ENCODE measurements around the gene CARD11. TPM values are rescaled to one million over a fixed set of nuclear protein-coding genes. Genes with fewer than 3 reads are reported as not detected.

Gene CARD11
- total RNA-seq, 1 donor from 2014 or later, result 1.4 TPM

DNA sequence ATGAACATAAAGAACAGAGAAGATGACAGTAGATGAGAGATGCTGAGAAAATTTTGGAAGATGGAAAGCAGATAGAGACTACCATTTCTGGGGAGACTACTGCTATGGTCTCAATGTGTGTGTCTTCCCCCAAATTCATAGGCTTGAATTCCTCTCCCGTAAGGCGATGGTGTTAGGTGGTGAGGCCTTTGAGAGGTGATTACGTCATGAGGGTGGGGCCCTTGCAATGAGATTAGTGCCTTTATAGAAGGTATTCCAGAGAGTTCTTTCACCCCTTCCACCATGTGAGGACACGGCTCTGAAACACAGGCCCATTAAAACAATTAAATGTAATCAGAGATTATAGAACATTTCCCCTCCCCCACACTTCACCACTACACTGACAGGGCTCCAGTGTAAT lies 23.9 kb downstream of the CARD11 start:
- H3K4me1 Mint-ChIP-seq (ENCODE audit: low read depth, unreplicated experiment), result no peaks in the 10 kb centered on the region
- H3K27me3 Mint-ChIP-seq (ENCODE audit: unreplicated experiment), result no peaks in the 10 kb centered on the region
- H3K27ac Mint-ChIP-seq (ENCODE audit: unreplicated experiment), result no peak overlapping the region
- H3K4me3 Mint-ChIP-seq (ENCODE audit: unreplicated experiment), result no peak overlapping the region
- H3K36me3 Mint-ChIP-seq (ENCODE audit: unreplicated experiment), result peaks cover 29% of the 10 kb centered on the region
- TF ChIP-seq, protein P1, sequence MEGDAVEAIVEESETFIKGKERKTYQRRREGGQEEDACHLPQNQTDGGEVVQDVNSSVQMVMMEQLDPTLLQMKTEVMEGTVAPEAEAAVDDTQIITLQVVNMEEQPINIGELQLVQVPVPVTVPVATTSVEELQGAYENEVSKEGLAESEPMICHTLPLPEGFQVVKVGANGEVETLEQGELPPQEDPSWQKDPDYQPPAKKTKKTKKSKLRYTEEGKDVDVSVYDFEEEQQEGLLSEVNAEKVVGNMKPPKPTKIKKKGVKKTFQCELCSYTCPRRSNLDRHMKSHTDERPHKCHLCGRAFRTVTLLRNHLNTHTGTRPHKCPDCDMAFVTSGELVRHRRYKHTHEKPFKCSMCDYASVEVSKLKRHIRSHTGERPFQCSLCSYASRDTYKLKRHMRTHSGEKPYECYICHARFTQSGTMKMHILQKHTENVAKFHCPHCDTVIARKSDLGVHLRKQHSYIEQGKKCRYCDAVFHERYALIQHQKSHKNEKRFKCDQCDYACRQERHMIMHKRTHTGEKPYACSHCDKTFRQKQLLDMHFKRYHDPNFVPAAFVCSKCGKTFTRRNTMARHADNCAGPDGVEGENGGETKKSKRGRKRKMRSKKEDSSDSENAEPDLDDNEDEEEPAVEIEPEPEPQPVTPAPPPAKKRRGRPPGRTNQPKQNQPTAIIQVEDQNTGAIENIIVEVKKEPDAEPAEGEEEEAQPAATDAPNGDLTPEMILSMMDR (IDR thresholded peaks at IDR 0.05; ENCODE audit: partially characterized antibody, unreplicated experiment), result no peak
- no peak for DNase-seq
- H3K9me3 Mint-ChIP-seq (ENCODE audit: unreplicated experiment), result peaks cover 3% of the 10 kb centered on the region

DNA sequence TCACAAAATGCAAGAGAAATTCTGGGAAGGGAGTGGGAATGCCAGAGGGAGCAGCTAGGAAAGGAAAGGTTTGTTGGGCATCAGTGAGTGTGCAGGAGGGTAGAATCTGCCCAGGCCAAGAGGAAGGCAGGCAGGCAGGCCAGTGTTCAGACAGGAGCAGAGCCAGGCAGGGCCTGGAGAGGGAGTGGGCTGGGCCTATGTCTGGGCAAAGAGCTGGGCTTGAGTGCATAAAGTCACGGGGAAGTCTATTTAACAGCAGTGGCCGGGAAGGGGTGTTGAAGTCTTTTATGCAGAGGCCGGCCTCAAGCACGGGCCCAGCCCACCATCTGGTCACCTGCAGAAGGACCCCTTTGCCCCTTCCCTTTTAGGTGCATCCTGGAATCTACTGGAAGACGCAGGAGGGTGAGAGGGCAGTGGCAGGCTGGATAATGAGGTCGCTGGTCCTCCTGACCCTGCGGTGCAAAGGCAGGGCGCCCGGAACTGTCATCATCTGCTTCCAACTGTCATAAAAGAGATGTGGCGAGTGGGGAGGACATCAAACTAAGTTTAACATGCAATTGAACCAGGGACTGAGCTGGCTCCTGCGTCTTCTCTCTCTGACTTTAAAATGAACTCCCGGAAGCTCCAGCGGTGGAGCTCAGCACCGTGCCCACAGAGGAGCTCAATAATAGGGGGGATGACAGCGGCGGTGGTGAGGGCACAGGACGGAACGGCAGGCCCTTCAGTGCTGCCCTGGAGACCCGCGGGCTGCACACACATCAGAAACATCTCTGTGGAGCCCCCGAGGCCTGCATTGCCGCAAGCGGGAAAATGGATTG lies 29.5 kb downstream of the CARD11 start:
- Mint-ChIP-seq H3K4me3 (ENCODE audit: unreplicated experiment) (no peak overlapping the region), H3K27me3 (ENCODE audit: unreplicated experiment) (peaks cover 4% of the 10 kb centered on the region), H3K4me1 (ENCODE audit: low read depth, unreplicated experiment) (no peaks in the 10 kb centered on the region), H3K27ac (ENCODE audit: unreplicated experiment) (no peak overlapping the region), H3K9me3 (ENCODE audit: unreplicated experiment) (peaks cover 9% of the 10 kb centered on the region), H3K36me3 (ENCODE audit: unreplicated experiment) (peaks cover 2% of the 10 kb centered on the region)
- TF ChIP-seq, protein P1 (IDR thresholded peaks at IDR 0.05; ENCODE audit: partially characterized antibody, unreplicated experiment), result no peak
- DNase-seq, result no peak

DNA sequence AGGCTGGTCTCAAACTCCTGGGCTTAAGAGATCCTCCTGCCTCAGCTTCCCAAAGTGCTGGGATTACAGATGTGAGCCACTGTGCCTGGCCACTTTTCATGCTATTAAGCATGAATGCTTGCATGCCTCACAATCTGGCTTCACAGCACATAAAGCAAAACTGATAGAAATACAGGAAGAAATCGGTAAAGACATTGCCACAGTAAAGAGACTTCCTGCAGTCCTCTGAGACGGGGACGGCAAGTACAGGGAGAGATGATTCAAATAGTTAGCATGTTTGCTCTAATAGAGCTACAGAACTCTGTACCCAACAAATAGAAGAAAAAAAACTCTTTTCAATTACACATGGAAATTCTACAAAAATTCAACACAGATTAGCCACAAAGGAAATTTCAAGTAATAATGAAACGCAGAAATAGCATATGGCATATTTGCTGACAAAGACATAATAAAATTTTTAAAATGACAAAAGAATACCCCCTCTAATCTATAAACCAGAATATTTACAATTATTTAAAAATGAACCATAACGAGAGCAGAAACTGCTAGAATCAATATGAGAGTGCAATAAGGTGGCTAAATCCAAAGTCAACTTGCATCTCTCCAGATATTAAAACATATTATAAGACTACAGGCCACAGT lies 32.3 kb downstream of the CARD11 start:
- TF ChIP-seq, protein P1 (IDR thresholded peaks at IDR 0.05; ENCODE audit: partially characterized antibody, unreplicated experiment), result no peak

DNA sequence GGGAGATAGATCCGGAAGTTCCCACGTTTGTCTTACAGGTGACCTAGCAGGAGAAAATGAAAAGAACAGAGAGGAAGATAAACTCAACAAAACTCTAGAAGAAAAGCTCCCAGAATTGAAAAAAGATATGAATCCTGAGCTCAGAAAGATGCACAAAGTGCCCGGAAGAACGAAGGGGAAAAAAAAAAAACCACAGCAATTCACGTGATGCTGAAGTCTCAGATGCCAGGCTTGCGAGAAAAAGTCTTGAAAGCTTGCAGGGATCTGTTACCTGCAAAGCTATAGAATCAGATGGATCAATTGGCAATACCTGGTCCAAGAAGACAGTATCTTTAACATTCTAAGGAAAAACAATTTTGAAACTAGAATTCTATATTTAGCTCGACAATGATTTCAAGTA lies 33.5 kb downstream of the CARD11 start:
- no peak overlapping the region for H3K4me3 Mint-ChIP-seq (ENCODE audit: unreplicated experiment)
- H3K27me3 Mint-ChIP-seq (ENCODE audit: unreplicated experiment), result peaks cover 7% of the 10 kb centered on the region
- no peaks in the 10 kb centered on the region for H3K4me1 Mint-ChIP-seq (ENCODE audit: low read depth, unreplicated experiment)
- DNase-seq, result no peak
- H3K36me3 Mint-ChIP-seq (ENCODE audit: unreplicated experiment), result peaks cover 8% of the 10 kb centered on the region
- TF ChIP-seq, protein P1 (IDR thresholded peaks at IDR 0.05; ENCODE audit: partially characterized antibody, unreplicated experiment), result no peak
- peak overlapping the region; percentile 36 for H3K27ac Mint-ChIP-seq (ENCODE audit: unreplicated experiment)
- H3K9me3 Mint-ChIP-seq (ENCODE audit: unreplicated experiment), result peaks cover 13% of the 10 kb centered on the region

More for the DNA sequence above, 32.3 kb downstream of the CARD11 start:
- Mint-ChIP-seq H3K27ac (ENCODE audit: unreplicated experiment) (no peak overlapping the region), H3K4me1 (ENCODE audit: low read depth, unreplicated experiment) (no peaks in the 10 kb centered on the region), H3K9me3 (ENCODE audit: unreplicated experiment) (peaks cover 13% of the 10 kb centered on the region), H3K36me3 (ENCODE audit: unreplicated experiment) (peaks cover 8% of the 10 kb centered on the region), H3K4me3 (ENCODE audit: unreplicated experiment) (no peak overlapping the region), H3K27me3 (ENCODE audit: unreplicated experiment) (peaks cover 7% of the 10 kb centered on the region)
- no peak for DNase-seq

DNA sequence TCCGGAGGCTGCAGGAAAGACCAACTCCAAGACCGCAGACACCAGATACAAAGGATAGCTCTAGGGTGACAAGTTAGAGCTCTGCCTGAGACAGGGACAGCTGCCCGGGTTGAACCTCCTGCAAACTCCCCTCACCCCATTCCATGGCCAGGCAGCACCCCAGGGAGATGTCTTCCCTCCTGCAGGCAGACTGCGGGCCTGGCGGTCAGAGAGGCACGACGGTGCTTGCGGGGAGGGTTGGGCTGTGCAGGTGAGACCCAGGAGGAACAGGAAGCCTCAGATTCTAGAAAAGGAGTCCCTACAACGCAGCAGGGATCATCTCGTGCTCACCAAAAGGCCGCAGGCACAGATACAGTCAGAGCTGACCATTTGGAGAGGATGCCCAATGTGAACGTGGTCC lies 34.6 kb downstream of the CARD11 start:
- no peak overlapping the region for H3K4me3 Mint-ChIP-seq (ENCODE audit: unreplicated experiment)
- DNase-seq, result no peak

More for the DNA sequence above, 34.6 kb downstream of the CARD11 start:
- Mint-ChIP-seq H3K27ac (ENCODE audit: unreplicated experiment) (no peak overlapping the region), H3K4me1 (ENCODE audit: low read depth, unreplicated experiment) (no peaks in the 10 kb centered on the region), H3K36me3 (ENCODE audit: unreplicated experiment) (peaks cover 8% of the 10 kb centered on the region), H3K9me3 (ENCODE audit: unreplicated experiment) (peaks cover 13% of the 10 kb centered on the region), H3K27me3 (ENCODE audit: unreplicated experiment) (peaks cover 7% of the 10 kb centered on the region)
- TF ChIP-seq, protein P1 (IDR thresholded peaks at IDR 0.05; ENCODE audit: partially characterized antibody, unreplicated experiment), result no peak
